Hematopoietic multipotent progenitor cell treated with erythropoietin and hydrocortisone succinate and interleukin-3 and kit ligand, for 15 days (in vitro differentiated cells): ENCODE results near the gene MESP1.
A peak's percentile ranks its signal among the peaks of the same experiment; 100 is the strongest.

Experiments used
- DNase-seq: peaks from one replicate; pipeline ENCODE4 v3.0.0-alpha.2; 2015; ENCODE audit warnings: low spot score

MESP1 gene

GRCh38 chr15:89781055-89781454 is 30.0 kb upstream of the MESP1 start:
- no peak for DNase-seq

- no peak for DNase-seq
These were observed 29.6 kb upstream of the MESP1 start for GRCh38 chr15:89780601-89781000.

- no peak for DNase-seq
These were observed 27.8 kb upstream of the MESP1 start for GRCh38 chr15:89778861-89779260.

GRCh38 chr15:89777782-89778380 is 26.8 kb upstream of the MESP1 start:
- no peak for DNase-seq

- DNase-seq: no peak
These were observed 26.2 kb upstream of the MESP1 start for GRCh38 chr15:89777073-89777751.

- peak; percentile 63 for DNase-seq
These were observed 25.4 kb upstream of the MESP1 start, which contains the start of gene MESP2 for GRCh38 chr15:89776274-89777072. MESP2 (plus strand) TSS chr15:89776332; CDS start chr15:89776358, 26 bp downstream.

- DNase-seq: no peak
These were observed 24.8 kb upstream of the MESP1 start for GRCh38 chr15:89775815-89776214.

- no peak for DNase-seq
These were observed 23.4 kb upstream of the MESP1 start for GRCh38 chr15:89774492-89774891.

- no peak for DNase-seq
These were observed 22.0 kb upstream of the MESP1 start for GRCh38 chr15:89772932-89773583.

- DNase-seq: no peak
These were observed 19.0 kb upstream of the MESP1 start for GRCh38 chr15:89770041-89770440.

- no peak for DNase-seq
These were observed 18.3 kb upstream of the MESP1 start for GRCh38 chr15:89769366-89769765.

GRCh38 chr15:89768071-89768500 is 17.0 kb upstream of the MESP1 start:
- DNase-seq: no peak

- DNase-seq: no peak
These were observed 16.4 kb upstream of the MESP1 start for GRCh38 chr15:89767411-89767915.

- DNase-seq: no peak
These were observed 15.6 kb upstream of the MESP1 start for GRCh38 chr15:89766357-89767311.

GRCh38 chr15:89765694-89766093 is 14.6 kb upstream of the MESP1 start:
- no peak for DNase-seq

- DNase-seq: no peak
These were observed 10.9 kb upstream of the MESP1 start for GRCh38 chr15:89761929-89762328.

GRCh38 chr15:89761009-89761831 is 10.2 kb upstream of the MESP1 start:
- DNase-seq: no peak

- peak; percentile 72 for DNase-seq
These were observed 9.4 kb upstream of the MESP1 start for GRCh38 chr15:89760303-89761008.

- DNase-seq: no peak
These were observed 8.8 kb upstream of the MESP1 start for GRCh38 chr15:89759835-89760234.

GRCh38 chr15:89758981-89759380 is 7.9 kb upstream of the MESP1 start:
- no peak for DNase-seq
